GM20000 (cell line): Measurements from ENCODE around the gene MED15.

Source experiments
- DNase-seq: peaks from one replicate; pipeline ENCODE4 v3.0.0; 2012; ENCODE audit warnings: low spot score
- TF ChIP-seq, protein P1 (sequence below): IDR thresholded peaks from 2 replicates; pipeline ENCODE4 v1.5.1; 2012; ENCODE audit warnings: mild to moderate bottlenecking, control low read depth; ENCODE audit errors: extremely low read depth, missing control alignments

Gene MED15

GRCh38 chr22:20569059-20570058 lies 61.9 kb downstream of the MED15 start:
- TF ChIP-seq, protein P1, sequence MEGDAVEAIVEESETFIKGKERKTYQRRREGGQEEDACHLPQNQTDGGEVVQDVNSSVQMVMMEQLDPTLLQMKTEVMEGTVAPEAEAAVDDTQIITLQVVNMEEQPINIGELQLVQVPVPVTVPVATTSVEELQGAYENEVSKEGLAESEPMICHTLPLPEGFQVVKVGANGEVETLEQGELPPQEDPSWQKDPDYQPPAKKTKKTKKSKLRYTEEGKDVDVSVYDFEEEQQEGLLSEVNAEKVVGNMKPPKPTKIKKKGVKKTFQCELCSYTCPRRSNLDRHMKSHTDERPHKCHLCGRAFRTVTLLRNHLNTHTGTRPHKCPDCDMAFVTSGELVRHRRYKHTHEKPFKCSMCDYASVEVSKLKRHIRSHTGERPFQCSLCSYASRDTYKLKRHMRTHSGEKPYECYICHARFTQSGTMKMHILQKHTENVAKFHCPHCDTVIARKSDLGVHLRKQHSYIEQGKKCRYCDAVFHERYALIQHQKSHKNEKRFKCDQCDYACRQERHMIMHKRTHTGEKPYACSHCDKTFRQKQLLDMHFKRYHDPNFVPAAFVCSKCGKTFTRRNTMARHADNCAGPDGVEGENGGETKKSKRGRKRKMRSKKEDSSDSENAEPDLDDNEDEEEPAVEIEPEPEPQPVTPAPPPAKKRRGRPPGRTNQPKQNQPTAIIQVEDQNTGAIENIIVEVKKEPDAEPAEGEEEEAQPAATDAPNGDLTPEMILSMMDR = no peak
- no peak for DNase-seq

GRCh38 chr22:20571078-20571503 lies 63.7 kb downstream of the MED15 start:
- TF ChIP-seq, protein P1 = no peak
- DNase-seq = no peak

DNA sequence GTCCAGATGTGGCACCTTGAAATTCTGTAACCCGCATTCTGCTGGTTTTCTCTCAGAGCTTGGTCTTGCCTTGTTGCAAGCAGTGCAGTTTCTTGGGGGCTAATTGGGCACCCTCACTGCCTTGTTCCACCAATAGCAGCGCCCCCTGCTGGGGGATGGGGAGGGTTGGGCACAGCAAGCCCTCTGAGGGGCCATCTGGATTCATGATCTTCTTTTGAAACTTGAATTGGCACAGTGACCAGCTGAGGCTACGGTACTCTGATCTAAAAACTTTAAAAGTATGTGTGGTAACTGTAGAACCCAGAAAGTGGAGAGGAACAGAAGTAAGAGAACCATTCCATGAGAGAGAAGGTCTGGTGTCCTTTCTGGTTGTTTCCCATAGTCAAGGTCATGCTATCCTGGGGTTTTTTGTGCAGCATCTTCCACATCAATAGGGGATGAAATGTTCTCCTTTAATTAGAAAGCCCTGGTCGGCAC lies 64.2 kb downstream of the MED15 start:
- TF ChIP-seq, protein P1 = peak; percentile 84
- DNase-seq = peak; percentile 72

GRCh38 chr22:20572132-20572802 lies 64.9 kb downstream of the MED15 start:
- TF ChIP-seq, protein P1 = no peak
- no peak for DNase-seq

- TF ChIP-seq, protein P1 = no peak
- no peak for DNase-seq
These were observed 65.9 kb downstream of the MED15 start for GRCh38 chr22:20573176-20573832.

DNA sequence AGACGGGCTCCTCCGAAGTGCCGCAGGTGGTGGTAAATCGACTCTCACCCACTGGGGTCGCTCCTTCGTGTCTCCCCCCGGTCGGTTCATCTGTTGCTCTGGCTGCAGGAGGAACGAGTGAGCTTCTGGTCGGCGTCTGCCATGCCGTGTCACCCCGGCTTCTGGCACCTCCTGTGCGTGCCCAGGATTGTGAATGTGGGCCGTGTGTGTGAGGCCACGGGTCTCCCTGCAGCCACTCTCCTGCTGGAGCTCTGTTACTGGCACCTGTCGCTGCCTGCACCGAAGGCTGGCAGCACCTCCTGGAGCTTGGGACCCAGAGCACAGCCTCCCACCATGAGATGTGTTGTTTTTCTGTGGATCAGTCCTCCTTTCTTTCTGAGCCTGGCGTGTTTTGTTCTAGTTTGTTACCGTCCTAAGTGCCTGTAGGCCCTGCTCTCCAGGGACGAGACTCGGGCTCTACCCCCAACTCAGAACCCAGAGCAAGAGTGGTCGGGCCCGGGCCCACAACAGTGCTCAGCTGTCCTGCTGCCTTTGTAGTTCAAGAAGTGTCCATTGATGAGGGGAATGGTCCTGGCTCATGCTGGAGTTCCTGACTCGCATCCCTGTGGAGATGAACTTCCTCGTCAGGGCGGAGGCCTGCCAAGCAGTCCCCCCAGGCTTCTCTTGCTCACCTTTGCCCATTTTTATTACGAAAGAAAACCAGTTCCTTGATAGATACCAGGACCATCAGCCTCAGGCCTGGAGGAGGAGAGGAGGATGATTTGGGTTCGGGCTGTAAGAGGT lies 66.6 kb downstream of the MED15 start:
- TF ChIP-seq, protein P1 = no peak
- DNase-seq = no peak
